ENCODE measurements around the gene TULP1. TPM values are rescaled to one million over a fixed set of nuclear protein-coding genes. Genes with fewer than 3 reads are reported as not detected.

Gene TULP1
- total RNA-seq, 3 donors from 2014 or later, result not detected

- Histone ChIP-seq H3K4me3 (no peak overlapping the region), H3K4me1 (ENCODE audit: low read depth) (no peaks in the 10 kb centered on the region), H3K9me3 (no peaks in the 10 kb centered on the region), H3K36me3 (ENCODE audit: low read depth) (no peaks in the 10 kb centered on the region)
- intact Hi-C loops (cut with DNase I, micrococcal nuclease), result no loop called here
- DNase-seq (no peak), ATAC-seq (no peak)
- TF ChIP-seq CTCF (IDR thresholded peaks at IDR 0.05), result no peak
Measured at GRCh38 chr6:35512006-35512405, 690 bp downstream of the TULP1 start.

DNA sequence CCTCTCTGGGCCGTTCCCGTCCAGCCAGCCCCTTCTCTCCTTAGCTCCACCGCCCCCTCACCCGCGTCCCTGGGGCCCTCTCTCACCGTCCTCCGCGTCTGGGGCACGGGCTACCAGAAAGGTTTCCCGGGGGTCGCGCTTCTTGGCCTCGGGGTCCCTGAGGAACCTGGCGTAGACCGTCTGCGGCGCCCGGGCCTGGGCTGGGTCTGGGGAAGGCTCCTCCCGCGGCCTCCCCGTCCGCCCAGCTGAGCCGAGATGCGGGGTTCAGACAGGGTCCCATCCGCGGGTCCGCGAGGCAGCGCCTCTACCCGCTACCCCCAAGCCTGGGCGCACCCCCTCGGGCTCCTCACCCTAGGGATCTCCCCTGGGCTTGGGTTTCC is 1.1 kb downstream of the TULP1 start:
- TF ChIP-seq CTCF (IDR thresholded peaks at IDR 0.05), result no peak
- Histone ChIP-seq H3K4me1 (ENCODE audit: low read depth) (no peaks in the 10 kb centered on the region), H3K36me3 (ENCODE audit: low read depth) (no peaks in the 10 kb centered on the region), H3K9me3 (no peaks in the 10 kb centered on the region), H3K4me3 (no peak overlapping the region)
- DNase-seq (no peak), ATAC-seq (no peak)
- intact Hi-C loops (cut with DNase I, micrococcal nuclease), result no loop called here

- DNase-seq (no peak), ATAC-seq (no peak)
- no peak for TF ChIP-seq CTCF (IDR thresholded peaks at IDR 0.05)
- Histone ChIP-seq H3K4me3 (no peak overlapping the region), H3K4me1 (ENCODE audit: low read depth) (no peaks in the 10 kb centered on the region), H3K9me3 (no peaks in the 10 kb centered on the region), H3K36me3 (ENCODE audit: low read depth) (no peaks in the 10 kb centered on the region)
- intact Hi-C loops (cut with DNase I, micrococcal nuclease), result no loop called here
Measured at GRCh38 chr6:35510916-35511561, 1.7 kb downstream of the TULP1 start.

DNA sequence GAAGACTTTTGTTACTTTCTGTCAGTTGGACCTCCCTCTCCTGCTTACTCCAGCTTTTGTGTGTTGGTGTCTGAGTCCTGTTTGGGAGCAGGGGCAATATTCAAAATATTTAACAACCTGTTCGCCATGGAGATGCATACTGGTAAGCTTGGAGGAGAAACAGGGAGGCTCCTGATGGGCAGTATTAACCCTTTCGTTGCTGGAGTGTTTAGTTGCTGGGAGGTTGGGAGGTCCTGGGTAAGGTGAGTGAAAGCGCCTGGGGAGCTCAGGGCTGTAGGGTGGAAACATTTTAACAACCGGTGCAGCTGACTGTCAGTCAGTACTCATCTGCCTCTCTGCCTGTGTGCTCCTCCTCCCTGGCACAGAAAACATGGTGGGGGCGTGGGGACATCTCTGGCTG is 4.2 kb downstream of the TULP1 start:
- H3K9me3 ChIP-seq, result no peaks in the 10 kb centered on the region
- DNase-seq (no peak), ATAC-seq (no peak)
- no peaks in the 10 kb centered on the region for H3K4me1 ChIP-seq (ENCODE audit: low read depth)
- no peaks in the 10 kb centered on the region for H3K36me3 ChIP-seq (ENCODE audit: low read depth)
- intact Hi-C loops (cut with DNase I, micrococcal nuclease), result no loop called here
- no peak overlapping the region for H3K4me3 ChIP-seq
- no peak for TF ChIP-seq CTCF (IDR thresholded peaks at IDR 0.05)

DNA sequence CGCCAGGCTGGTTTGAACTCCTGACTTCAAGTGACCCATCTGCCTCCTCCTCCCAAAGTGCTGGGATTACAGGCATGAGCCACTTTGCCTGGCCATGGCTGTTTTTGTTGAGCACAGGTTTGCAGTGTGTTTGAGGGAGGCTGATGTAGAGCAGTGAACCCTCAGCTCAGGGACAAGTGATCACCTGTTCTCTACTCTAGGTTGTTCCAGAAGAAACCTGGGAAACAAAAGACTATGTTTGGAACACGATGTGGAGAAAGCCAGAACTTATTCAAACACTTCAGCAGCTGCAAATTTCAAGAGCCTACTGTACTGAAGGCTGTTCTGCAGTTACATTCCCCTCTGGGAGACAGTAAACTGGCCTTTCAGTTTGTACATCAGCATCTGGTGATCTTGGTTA is 4.7 kb downstream of the TULP1 start:
- DNase-seq, result no peak
- no peaks in the 10 kb centered on the region for H3K36me3 ChIP-seq (ENCODE audit: low read depth)
- H3K9me3 ChIP-seq, result no peaks in the 10 kb centered on the region
- ATAC-seq, result no peak
- intact Hi-C loops (cut with DNase I, micrococcal nuclease), result no loop called here
- no peak for TF ChIP-seq CTCF (IDR thresholded peaks at IDR 0.05)
- H3K4me1 ChIP-seq (ENCODE audit: low read depth), result no peaks in the 10 kb centered on the region
- no peak overlapping the region for H3K4me3 ChIP-seq

DNA sequence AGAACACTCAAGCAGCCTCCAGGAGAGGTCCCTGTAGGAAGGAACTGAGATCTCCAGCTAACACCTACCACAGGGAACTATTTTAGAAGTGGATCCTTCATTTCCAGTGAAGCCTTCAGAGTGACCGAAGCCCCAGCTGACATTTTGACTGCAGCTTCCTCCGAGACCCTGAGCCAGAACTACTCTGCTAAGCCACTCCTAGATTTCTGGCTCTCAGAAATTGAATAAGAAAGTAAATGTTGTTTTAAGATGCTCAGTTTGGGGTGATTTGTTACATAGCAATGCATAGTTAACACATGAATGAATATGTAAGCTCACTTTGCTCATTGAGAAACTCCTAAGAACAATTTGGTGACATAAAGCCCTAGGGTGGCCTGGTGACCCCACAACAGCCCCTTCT is 5.5 kb downstream of the TULP1 start:
- no peak overlapping the region for H3K4me3 ChIP-seq
- no peaks in the 10 kb centered on the region for H3K4me1 ChIP-seq (ENCODE audit: low read depth)
- H3K36me3 ChIP-seq (ENCODE audit: low read depth), result no peaks in the 10 kb centered on the region
- no peak for ATAC-seq
- H3K9me3 ChIP-seq, result no peaks in the 10 kb centered on the region
- no peak for DNase-seq
- intact Hi-C loops (cut with DNase I, micrococcal nuclease), result no loop called here
- no peak for TF ChIP-seq CTCF (IDR thresholded peaks at IDR 0.05)

All from mucosa of descending colon (tissue), 3 donors.